ENCODE results near the gene PPP6R2.
A peak's percentile ranks its signal among the peaks of the same experiment; 100 is the strongest.

PPP6R2 gene

GRCh38 chr22:50315289-50316113, 27.6 kb upstream of the PPP6R2 start:
- DNase-seq (ENCODE audit: low spot score), result peak; percentile 38
- no peak for TF ChIP-seq CTCF (IDR thresholded peaks at IDR 0.05; ENCODE audit: extremely low read depth, missing control alignments)

DNA sequence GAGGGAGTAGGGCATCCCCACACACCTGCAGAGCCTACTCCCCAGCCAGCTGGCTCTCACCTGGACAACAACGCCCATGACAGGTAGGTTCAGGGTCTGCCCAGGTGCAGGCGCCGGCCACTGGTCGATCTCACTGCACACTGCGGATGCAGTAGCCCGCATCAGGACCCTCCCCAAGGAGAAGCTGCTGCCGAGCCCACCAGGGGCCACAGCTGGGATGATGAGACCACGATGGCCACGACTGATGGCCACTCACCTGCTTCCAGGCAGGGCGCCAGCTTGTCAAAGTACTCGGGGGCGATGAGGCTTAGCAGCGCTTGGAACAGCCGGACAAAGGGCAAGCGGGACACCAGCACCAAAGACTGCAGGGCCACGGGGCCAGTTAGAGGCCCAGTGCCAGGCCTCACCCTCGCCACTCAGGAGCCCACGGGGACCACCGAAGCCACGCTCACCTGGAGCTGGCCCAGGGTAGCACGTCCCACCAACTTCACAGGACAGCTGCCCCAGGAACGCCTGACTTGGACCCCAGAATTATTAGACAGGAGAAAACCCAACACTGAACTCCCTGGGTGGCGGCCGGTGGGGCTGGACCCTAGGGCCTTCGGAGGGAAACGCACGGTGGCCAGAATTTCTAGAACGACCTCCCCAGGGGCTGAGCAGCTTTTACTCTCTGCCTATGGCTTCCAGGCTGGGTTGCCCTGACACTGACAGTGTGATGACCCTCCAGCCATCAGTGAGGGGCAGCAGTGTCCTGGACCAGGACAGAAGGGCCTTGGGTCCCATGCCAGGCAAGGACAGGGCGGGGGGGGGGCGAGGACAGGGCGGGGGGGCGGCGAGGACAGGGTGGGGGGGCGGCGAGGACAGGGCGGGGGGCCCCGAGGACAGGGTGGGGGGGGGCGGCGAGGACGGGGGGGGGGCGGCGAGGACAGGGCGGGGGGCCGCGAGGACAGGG, 26.7 kb upstream of the PPP6R2 start:
- peak; percentile 35 for DNase-seq (ENCODE audit: low spot score)
- TF ChIP-seq CTCF (IDR thresholded peaks at IDR 0.05; ENCODE audit: extremely low read depth, missing control alignments), result no peak

GRCh38 chr22:50317178-50317577, 25.9 kb upstream of the PPP6R2 start:
- no peak for TF ChIP-seq CTCF (IDR thresholded peaks at IDR 0.05; ENCODE audit: extremely low read depth, missing control alignments)
- peak; percentile 6 for DNase-seq (ENCODE audit: low spot score)

GRCh38 chr22:50317674-50318073, 25.5 kb upstream of the PPP6R2 start:
- DNase-seq (ENCODE audit: low spot score), result peak; percentile 26
- no peak for TF ChIP-seq CTCF (IDR thresholded peaks at IDR 0.05; ENCODE audit: extremely low read depth, missing control alignments)

- DNase-seq (ENCODE audit: low spot score), result peak; percentile 15
These were observed 24.8 kb upstream of the PPP6R2 start for GRCh38 chr22:50318356-50318697.

DNA sequence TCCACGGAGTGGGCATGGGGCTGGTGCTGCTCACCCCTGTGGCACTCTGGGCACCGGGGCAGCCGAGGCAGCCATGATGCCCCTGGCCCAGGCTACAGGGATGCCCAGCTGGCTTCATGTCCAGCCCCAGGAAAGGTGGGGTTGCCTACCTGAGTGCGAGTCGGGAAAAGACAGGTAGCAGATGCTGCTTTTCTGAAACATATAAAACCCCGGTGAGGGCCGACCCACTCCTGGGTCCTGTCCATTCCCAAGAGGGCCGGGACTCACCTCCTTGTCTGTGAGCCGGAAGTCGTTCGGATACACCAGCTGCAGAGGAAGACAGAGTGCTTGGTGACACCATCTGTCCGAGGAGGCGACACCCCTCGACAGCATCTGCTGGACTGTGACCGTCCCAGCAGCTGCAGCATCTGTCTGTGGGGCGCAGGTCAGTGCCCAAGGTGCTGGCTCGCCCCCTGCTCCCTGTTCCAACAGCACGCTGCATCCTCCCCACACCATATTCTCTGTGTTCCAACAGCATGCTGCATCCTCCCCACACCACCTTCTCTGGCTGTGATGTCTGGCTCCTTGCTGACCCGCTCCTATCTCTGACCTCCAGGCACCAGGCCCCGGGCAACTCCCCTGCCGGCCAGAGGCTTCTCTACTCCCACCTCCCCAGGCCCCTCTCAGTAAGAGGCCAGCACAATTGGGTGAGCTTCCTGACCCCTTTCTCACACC, 24.3 kb upstream of the PPP6R2 start:
- DNase-seq (ENCODE audit: low spot score), result peak; percentile 31
- TF ChIP-seq CTCF (IDR thresholded peaks at IDR 0.05; ENCODE audit: extremely low read depth, missing control alignments), result no peak

More at GRCh38 chr22:50318356-50318697, 24.8 kb upstream of the PPP6R2 start:
- TF ChIP-seq CTCF (IDR thresholded peaks at IDR 0.05; ENCODE audit: extremely low read depth, missing control alignments), result no peak
